CD4-positive, CD25-positive, alpha-beta regulatory T cell (primary cell): Measurements from ENCODE around the gene TSR1. TPM values are rescaled to one million over a fixed set of nuclear protein-coding genes. Genes with fewer than 3 reads are reported as not detected.
A peak's percentile ranks its signal among the peaks of the same experiment; 100 is the strongest.

Experiments used
- ATAC-seq, 2 donors: fragments of 150-1000 bp; cut with Tn5 transposase; one replicate each; pipeline ENCODE4 v1.10.0; 2021; ENCODE audit warnings: low read depth in 2 of 2, moderate number of reproducible peaks in 2 of 2, moderate library complexity in 1 of 2
- DNase-seq, 3 donors: peaks; one replicate each; pipeline versions ENCODE4 v3.0.0 to v3.0.0-alpha.2; 2012 to 2022; ENCODE audit warnings: mixed read lengths in 1 of 3
- H3K27ac ChIP-seq: one replicate; pipeline ENCODE4 v1.7.0; 2013; ENCODE audit warnings: mild to moderate bottlenecking, low read length; ENCODE audit not compliant: insufficient read depth, poor library complexity, severe bottlenecking
- H3K27me3 ChIP-seq: one replicate; pipeline ENCODE4 v1.7.0; 2013; ENCODE audit warnings: low read length; ENCODE audit not compliant: control insufficient read depth, insufficient read depth
- H3K36me3 ChIP-seq: one replicate; pipeline ENCODE4 v1.7.0; 2013; ENCODE audit warnings: mild to moderate bottlenecking, low read length, moderate library complexity; ENCODE audit not compliant: control insufficient read depth, insufficient read depth
- H3K4me1 ChIP-seq: 2 replicates; pipeline ENCODE4 v1.7.0; 2013; ENCODE audit warnings: mild to moderate bottlenecking, low read length; ENCODE audit not compliant: insufficient read depth, control insufficient read depth, poor library complexity, severe bottlenecking
- H3K4me3 ChIP-seq: one replicate; pipeline ENCODE4 v1.7.0; 2013; ENCODE audit warnings: low read depth, mild to moderate bottlenecking, low read length, moderate library complexity
- H3K9me3 ChIP-seq, 2 experiments: 1 replicate in 1 of 2; 2 replicates in 1 of 2; pipeline ENCODE4 v1.7.0; 2013; ENCODE audit warnings: low read length in 2 of 2, mild to moderate bottlenecking in 1 of 2, moderate library complexity in 1 of 2; ENCODE audit not compliant: control insufficient read depth in 2 of 2
- H3K27ac Mint-ChIP-seq, 3 donors: one replicate each; pipeline ENCODE4 v1.8.0; 2020 to 2022; ENCODE audit warnings: mild to moderate bottlenecking in 3 of 3, mixed read lengths in 3 of 3, moderate library complexity in 2 of 3
- H3K27me3 Mint-ChIP-seq: one replicate; pipeline ENCODE4 v1.8.0; 2022; ENCODE audit warnings: mild to moderate bottlenecking, mixed read lengths
- H3K36me3 Mint-ChIP-seq: one replicate; pipeline ENCODE4 v1.8.0; 2020; ENCODE audit warnings: mixed read lengths
- H3K4me1 Mint-ChIP-seq, 4 donors: one replicate each; pipeline ENCODE4 v1.8.0; 2020 to 2022; ENCODE audit warnings: mixed read lengths in 4 of 4, mild to moderate bottlenecking in 1 of 4
- H3K4me3 Mint-ChIP-seq, 4 donors: one replicate each; pipeline ENCODE4 v1.8.0; 2020 to 2022; ENCODE audit warnings: mild to moderate bottlenecking in 4 of 4, mixed read lengths in 4 of 4, moderate library complexity in 3 of 4
- H3K9me3 Mint-ChIP-seq, 7 donors: one replicate each; pipeline ENCODE4 v1.8.0; 2020 to 2022; ENCODE audit warnings: mixed read lengths in 7 of 7, mild to moderate bottlenecking in 3 of 7, moderate library complexity in 2 of 7
- polyA plus RNA-seq, 4 donors: library from polyadenylated mRNA; unstranded; fragments of 300-500 nt; fragmentation: Illumina TruSeq; gene quantifications; one replicate each; pipeline ENCODE4 v1.2.3, GENCODE V29; 2021
- total RNA-seq: library from RNA; stranded (reverse); gene quantifications from one replicate; pipeline ENCODE4 v1.2.3, GENCODE V29; 2022

The TSR1 gene
- total RNA-seq (25.1 TPM), polyA plus RNA-seq (10 to 100 TPM; 11.4 to 17.0 (median 14.5) TPM)

DNA sequence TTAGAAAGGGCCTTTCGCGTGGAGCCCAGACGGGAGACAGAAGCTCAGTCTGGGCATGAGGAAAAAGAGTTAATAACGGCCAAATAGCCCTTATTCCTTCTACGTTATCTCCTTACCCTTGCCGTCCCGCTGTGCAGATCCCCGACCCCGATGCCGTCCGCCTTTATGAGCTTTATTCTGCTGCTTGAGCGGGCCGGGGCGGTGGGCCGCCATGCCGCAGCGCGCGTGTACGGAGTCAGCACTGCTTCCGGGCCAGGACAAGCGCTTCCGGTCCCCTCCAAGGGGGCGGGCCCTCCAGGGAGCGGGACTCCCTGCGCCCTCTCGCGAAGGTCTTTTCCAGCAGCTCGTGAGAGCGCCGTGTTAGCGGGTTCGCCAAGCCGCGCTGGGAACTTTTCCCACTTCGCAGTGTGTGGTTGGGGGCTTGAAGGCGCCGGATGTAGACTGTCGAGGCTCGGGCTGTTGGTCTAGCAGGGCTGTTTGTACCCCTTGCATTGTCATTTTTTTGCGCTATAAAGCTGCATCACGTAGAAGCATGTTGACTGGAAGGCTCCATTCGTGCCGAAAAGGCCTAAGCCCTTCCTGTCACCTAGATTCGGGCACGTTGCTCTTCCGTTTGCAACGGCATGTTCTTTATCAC is at the start of gene TSR1:
TSS of gene TSR1 (minus strand) at position 243 of the 637 bp plus-strand sequence. CDS start at position 213, 30 bp downstream.
- Histone ChIP-seq H3K9me3 (no peaks in the 10 kb centered on the region), H3K4me3 (peak within 1 kb of the TSS; percentile 93), H3K4me1 (peaks cover 19% of the 10 kb centered on the region), H3K27me3 (no peaks in the 10 kb centered on the region), H3K36me3 (peaks cover 38% of the 10 kb centered on the region), H3K27ac (peak within 1 kb of the TSS; percentile 79)
- peak; percentile 85 to 92 (median 88) for DNase-seq
- Mint-ChIP-seq H3K27ac (peak within 1 kb of the TSS; percentile 95 to 97 (median 97)), H3K4me1 (peaks cover 9 to 36% (median 18%) of the 10 kb centered on the region in 4 donors), H3K36me3 (peaks cover 8% of the 10 kb centered on the region), H3K4me3 (peak within 1 kb of the TSS in 3 of 4 donors; percentile 98 to 99 (median 99)), H3K27me3 (no peaks in the 10 kb centered on the region), H3K9me3 (no peaks in the 10 kb centered on the region)
- ATAC-seq: peak; percentile 90 to 93

DNA sequence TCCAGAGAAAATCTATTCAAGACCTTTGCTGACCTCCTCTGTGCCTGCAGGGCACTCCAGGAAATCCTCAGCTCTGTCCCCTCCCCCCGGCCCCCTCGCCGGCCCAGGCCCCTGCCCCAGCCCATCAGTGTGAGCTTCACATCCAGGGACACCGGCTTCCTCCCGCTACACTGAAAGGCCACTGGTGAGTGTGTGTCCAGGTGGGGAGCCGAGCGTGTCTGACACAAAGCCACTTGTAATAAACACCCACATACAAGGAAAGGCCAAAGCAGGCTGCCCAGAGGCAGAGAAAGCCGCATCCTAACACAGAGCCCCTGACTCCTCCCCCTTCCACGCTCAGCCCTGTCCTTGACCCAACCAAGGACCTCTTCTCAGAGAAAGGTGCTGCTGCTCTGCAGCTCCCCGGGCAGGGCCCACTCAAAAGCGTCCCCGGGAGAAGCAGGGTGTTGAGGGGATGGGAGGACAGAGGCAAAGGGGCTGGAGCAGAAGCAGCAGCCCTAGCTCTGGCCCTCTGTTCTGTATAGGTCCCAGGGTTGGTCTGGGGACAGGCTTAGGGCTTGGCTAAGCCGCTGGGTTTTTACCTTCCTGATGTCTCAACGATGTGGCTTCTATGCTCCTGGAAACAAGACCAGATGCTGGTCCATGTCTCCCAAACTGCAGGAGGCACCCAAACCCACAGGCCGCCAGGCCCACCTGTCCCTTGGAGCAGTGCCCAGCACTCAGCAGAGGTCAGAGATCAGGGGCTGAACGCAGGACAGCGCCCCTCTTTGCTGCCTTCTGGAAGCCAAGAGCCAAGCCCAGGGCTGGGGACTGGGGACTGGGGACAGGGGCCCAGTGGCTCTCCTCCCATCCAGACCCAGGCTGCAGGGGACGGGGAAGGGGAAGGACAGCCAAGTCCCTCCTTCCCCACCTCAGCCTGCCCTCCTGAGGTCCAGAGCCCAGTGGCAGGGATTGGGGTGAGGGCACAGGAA is 49.3 kb upstream of the TSR1 start:
- Mint-ChIP-seq H3K9me3 (no peaks in the 10 kb centered on the region), H3K4me3 (peak overlapping the region in 1 of 4 donors; percentile 51), H3K4me1 (peaks cover 3 to 24% (median 8%) of the 10 kb centered on the region in 4 donors), H3K27ac (no peak overlapping the region), H3K36me3 (peaks cover 13% of the 10 kb centered on the region), H3K27me3 (no peaks in the 10 kb centered on the region)
- Histone ChIP-seq H3K4me1 (no peaks in the 10 kb centered on the region), H3K27ac (no peak overlapping the region), H3K36me3 (peaks cover 4% of the 10 kb centered on the region), H3K4me3 (no peak overlapping the region), H3K27me3 (no peaks in the 10 kb centered on the region), H3K9me3 (no peaks in the 10 kb centered on the region)
- ATAC-seq: no peak
- DNase-seq: no peak

GRCh38 chr17:2384439-2385127 is 48.3 kb upstream of the TSR1 start:
- H3K4me1 Mint-ChIP-seq: peaks cover 0 to 16% (median 4%) of the 10 kb centered on the region in 4 donors
- DNase-seq: no peak
- no peak overlapping the region for H3K27ac ChIP-seq
- no peaks in the 10 kb centered on the region for H3K4me1 ChIP-seq
- peaks cover 13% of the 10 kb centered on the region for H3K36me3 Mint-ChIP-seq
- no peak overlapping the region for H3K27ac Mint-ChIP-seq
- H3K27me3 Mint-ChIP-seq: no peaks in the 10 kb centered on the region
- H3K9me3 Mint-ChIP-seq: no peaks in the 10 kb centered on the region
- H3K27me3 ChIP-seq: no peaks in the 10 kb centered on the region
- no peak overlapping the region for H3K4me3 ChIP-seq
- no peak for ATAC-seq
- no peaks in the 10 kb centered on the region for H3K9me3 ChIP-seq
- peak overlapping the region in 1 of 4 donors; percentile 84 for H3K4me3 Mint-ChIP-seq
- H3K36me3 ChIP-seq: peaks cover 7% of the 10 kb centered on the region

GRCh38 chr17:2383628-2384167 is 47.4 kb upstream of the TSR1 start:
- DNase-seq (no peak), ATAC-seq (no peak)
- Histone ChIP-seq H3K9me3 (no peaks in the 10 kb centered on the region), H3K4me1 (no peaks in the 10 kb centered on the region), H3K36me3 (peaks cover 7% of the 10 kb centered on the region), H3K4me3 (no peak overlapping the region), H3K27me3 (no peaks in the 10 kb centered on the region), H3K27ac (no peak overlapping the region)
- peak overlapping the region in 1 of 4 donors; percentile 84 for H3K4me3 Mint-ChIP-seq
- H3K27me3 Mint-ChIP-seq: no peaks in the 10 kb centered on the region
- peaks cover 9% of the 10 kb centered on the region for H3K36me3 Mint-ChIP-seq
- peaks cover 0 to 9% (median 4%) of the 10 kb centered on the region in 4 donors for H3K4me1 Mint-ChIP-seq
- peak overlapping the region in 2 of 3 donors; percentile 43 to 65 for H3K27ac Mint-ChIP-seq
- H3K9me3 Mint-ChIP-seq: no peaks in the 10 kb centered on the region

DNA sequence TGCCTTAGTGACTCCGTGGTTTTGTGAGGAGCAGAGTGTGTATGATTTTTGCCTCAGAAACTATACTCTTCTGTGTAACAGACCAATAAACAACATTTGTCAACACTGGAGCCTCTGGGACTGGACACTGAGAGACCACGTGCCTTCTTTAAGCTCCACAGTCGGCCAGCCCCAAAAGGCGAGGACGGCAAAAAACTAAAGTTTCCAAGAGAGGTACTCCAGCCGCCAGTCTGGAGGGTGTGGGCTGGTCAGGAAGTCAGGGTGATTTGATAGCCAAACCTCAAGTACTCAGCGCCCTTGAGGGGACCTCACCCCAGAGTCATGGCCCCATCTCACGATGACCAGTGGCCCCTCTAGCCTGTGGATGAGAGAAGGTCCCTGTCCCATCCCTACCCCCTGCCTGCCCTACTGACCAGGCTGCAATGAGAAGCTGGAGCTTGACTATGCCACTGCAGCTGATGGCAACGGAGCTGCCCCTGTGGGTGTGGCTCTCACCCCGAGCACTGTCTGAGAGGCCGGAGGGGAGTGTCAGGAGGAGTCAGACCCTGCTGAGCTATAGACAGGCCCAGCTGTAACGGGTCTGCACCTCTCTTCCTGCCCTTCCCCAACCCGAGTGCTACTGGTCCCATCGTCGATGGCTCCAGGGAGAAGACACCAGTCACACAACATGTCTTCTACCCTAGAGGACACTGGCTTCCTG is 44.8 kb upstream of the TSR1 start:
- Mint-ChIP-seq H3K36me3 (no peaks in the 10 kb centered on the region), H3K4me3 (no peak overlapping the region)

GRCh38 chr17:2380226-2380922 is 44.1 kb upstream of the TSR1 start:
- Mint-ChIP-seq H3K27me3 (no peaks in the 10 kb centered on the region), H3K27ac (no peak overlapping the region), H3K9me3 (no peaks in the 10 kb centered on the region), H3K4me1 (peaks cover 0 to 5% (median 4%) of the 10 kb centered on the region in 4 donors), H3K4me3 (no peak overlapping the region), H3K36me3 (no peaks in the 10 kb centered on the region)
- no peaks in the 10 kb centered on the region for H3K27me3 ChIP-seq
- ATAC-seq (no peak), DNase-seq (no peak)
- peaks cover 10% of the 10 kb centered on the region for H3K36me3 ChIP-seq
- H3K27ac ChIP-seq: no peak overlapping the region
- no peaks in the 10 kb centered on the region for H3K9me3 ChIP-seq
- H3K4me1 ChIP-seq: no peaks in the 10 kb centered on the region
- no peak overlapping the region for H3K4me3 ChIP-seq

More for the DNA sequence above, 44.8 kb upstream of the TSR1 start:
- Mint-ChIP-seq H3K27ac (peak overlapping the region in 1 of 3 donors; percentile 82), H3K27me3 (no peaks in the 10 kb centered on the region), H3K9me3 (no peaks in the 10 kb centered on the region), H3K4me1 (peaks cover 0 to 5% (median 4%) of the 10 kb centered on the region in 4 donors)
- Histone ChIP-seq H3K4me1 (no peaks in the 10 kb centered on the region), H3K27me3 (no peaks in the 10 kb centered on the region), H3K9me3 (no peaks in the 10 kb centered on the region), H3K4me3 (no peak overlapping the region), H3K36me3 (peaks cover 6% of the 10 kb centered on the region), H3K27ac (no peak overlapping the region)
- DNase-seq (no peak), ATAC-seq (no peak)
